ENCODE measurements around the gene TAGLN2. TPM values are rescaled to one million over a fixed set of nuclear protein-coding genes. Genes with fewer than 3 reads are reported as not detected.

TAGLN2 gene
- total RNA-seq, 1 experiment from 2014 or later = 526 TPM

GRCh38 chr1:159877695-159878444 lies 47.4 kb downstream of the TAGLN2 start:
- DNase-seq (ENCODE audit: low read depth) = peak; percentile 32

GRCh38 chr1:159873530-159874143 lies 51.7 kb downstream of the TAGLN2 start:
- no peak for DNase-seq (ENCODE audit: low read depth)

GRCh38 chr1:159872891-159873290 lies 52.4 kb downstream of the TAGLN2 start:
- DNase-seq (ENCODE audit: low read depth) = no peak

- no peak for DNase-seq (ENCODE audit: low read depth)
Observed at GRCh38 chr1:159870704-159871103, 54.6 kb downstream of the TAGLN2 start.

- DNase-seq (ENCODE audit: low read depth) = peak; percentile 20
Observed at GRCh38 chr1:159869607-159870006, 55.7 kb downstream of the TAGLN2 start.

GRCh38 chr1:159869173-159869572 lies 56.1 kb downstream of the TAGLN2 start:
- peak; percentile 85 for DNase-seq (ENCODE audit: low read depth)

GRCh38 chr1:159868766-159869165 lies 56.5 kb downstream of the TAGLN2 start:
- DNase-seq (ENCODE audit: low read depth) = no peak

Other genes with a start within 250 kb of the TAGLN2 start
- gene CRP, start 210.9 kb downstream of the TAGLN2 start, total RNA-seq (2014; rRNA removed; shearing (Covaris generic)) = not detected in 2 replicates
- 25.6 and 37.0 TPM in 2 replicates for gene DUSP23, start 144.5 kb downstream of the TAGLN2 start, total RNA-seq (2014; rRNA removed; shearing (Covaris generic))
- gene FCRL6, start 123.1 kb downstream of the TAGLN2 start, total RNA-seq (2014; rRNA removed; shearing (Covaris generic)) = not detected in 2 replicates
- gene SLAMF8, start 98.6 kb downstream of the TAGLN2 start, total RNA-seq (2014; rRNA removed; shearing (Covaris generic)) = 0.05 and 0.25 TPM in 2 replicates
- gene VSIG8, start 62.9 kb downstream of the TAGLN2 start, total RNA-seq (2014; rRNA removed; shearing (Covaris generic)) = not detected in 2 replicates
- 0.20 and 1.0 TPM in 2 replicates for gene CFAP45, start 25.3 kb downstream of the TAGLN2 start, total RNA-seq (2014; rRNA removed; shearing (Covaris generic))
- gene IGSF9, start 20.1 kb upstream of the TAGLN2 start, total RNA-seq (2014; rRNA removed; shearing (Covaris generic)) = 0.25 and 0.32 TPM in 2 replicates
- gene SLAMF9, start 28.7 kb upstream of the TAGLN2 start, total RNA-seq (2014; rRNA removed; shearing (Covaris generic)) = not detected in 2 replicates
- 3.4 and 4.0 TPM in 2 replicates for gene PIGM, start 106.5 kb upstream of the TAGLN2 start, total RNA-seq (2014; rRNA removed; shearing (Covaris generic))
- gene KCNJ10, start 144.7 kb upstream of the TAGLN2 start, total RNA-seq (2014; rRNA removed; shearing (Covaris generic)) = not detected in 2 replicates
- gene KCNJ9, start 156.0 kb upstream of the TAGLN2 start, total RNA-seq (2014; rRNA removed; shearing (Covaris generic)) = not detected in 2 replicates
- 11.4 and 29.9 TPM in 2 replicates for gene IGSF8, start 173.1 kb upstream of the TAGLN2 start, total RNA-seq (2014; rRNA removed; shearing (Covaris generic))
- gene ATP1A2, start 190.3 kb upstream of the TAGLN2 start, total RNA-seq (2014; rRNA removed; shearing (Covaris generic)) = 0.05 TPM in 1 of 2 replicates, not detected in the other
- not detected in 2 replicates for gene ATP1A4, start 226.1 kb upstream of the TAGLN2 start, total RNA-seq (2014; rRNA removed; shearing (Covaris generic))

Data from M059J (cell line).